ENCODE results near the gene ADAMTS9. TPM values are rescaled to one million over a fixed set of nuclear protein-coding genes. Genes with fewer than 3 reads are reported as not detected.

Gene ADAMTS9
- total RNA-seq, 4 donors from 2014 or later = 5.1 to 52.0 (median 9.5) TPM

GRCh38 chr3:64620020-64620419 is 67.8 kb downstream of the ADAMTS9 start:
- no peaks in the 10 kb centered on the region for H3K36me3 ChIP-seq

GRCh38 chr3:64619216-64619615 is 68.6 kb downstream of the ADAMTS9 start:
- Histone ChIP-seq H3K9me3 (no peaks in the 10 kb centered on the region), H3K36me3 (no peaks in the 10 kb centered on the region), H3K27me3 (no peaks in the 10 kb centered on the region), H3K4me1 (no peaks in the 10 kb centered on the region), H3K27ac (no peak overlapping the region), H3K4me3 (no peak overlapping the region)
- DNase-seq = no peak
- TF ChIP-seq POLR2A (IDR thresholded peaks at IDR 0.05) (no peak), CTCF (IDR thresholded peaks at IDR 0.05) (no peak)

More at GRCh38 chr3:64620020-64620419, 67.8 kb downstream of the ADAMTS9 start:
- Histone ChIP-seq H3K27ac (no peak overlapping the region), H3K4me3 (no peak overlapping the region), H3K4me1 (no peaks in the 10 kb centered on the region), H3K9me3 (no peaks in the 10 kb centered on the region), H3K27me3 (no peaks in the 10 kb centered on the region)
- DNase-seq = no peak
- no peak for TF ChIP-seq CTCF (IDR thresholded peaks at IDR 0.05)
- no peak for TF ChIP-seq POLR2A (IDR thresholded peaks at IDR 0.05)

GRCh38 chr3:64617610-64618009 is 70.2 kb downstream of the ADAMTS9 start:
- Histone ChIP-seq H3K4me3 (no peak overlapping the region), H3K27me3 (no peaks in the 10 kb centered on the region), H3K4me1 (no peaks in the 10 kb centered on the region), H3K36me3 (no peaks in the 10 kb centered on the region), H3K27ac (no peak overlapping the region), H3K9me3 (no peaks in the 10 kb centered on the region)
- no peak for DNase-seq
- no peak for TF ChIP-seq CTCF (IDR thresholded peaks at IDR 0.05)
- no peak for TF ChIP-seq POLR2A (IDR thresholded peaks at IDR 0.05)

- H3K4me3 ChIP-seq = no peak overlapping the region
- H3K36me3 ChIP-seq = no peaks in the 10 kb centered on the region
- DNase-seq = no peak
- no peak overlapping the region for H3K27ac ChIP-seq
- H3K27me3 ChIP-seq = no peaks in the 10 kb centered on the region
- TF ChIP-seq POLR2A (IDR thresholded peaks at IDR 0.05) (no peak), CTCF (IDR thresholded peaks at IDR 0.05) (no peak)
- H3K4me1 ChIP-seq = no peaks in the 10 kb centered on the region
- no peaks in the 10 kb centered on the region for H3K9me3 ChIP-seq
Observed at GRCh38 chr3:64616953-64617352, 70.8 kb downstream of the ADAMTS9 start.

- no peaks in the 10 kb centered on the region for H3K4me1 ChIP-seq
- H3K4me3 ChIP-seq = no peak overlapping the region
- no peaks in the 10 kb centered on the region for H3K27me3 ChIP-seq
- no peak for DNase-seq
- no peaks in the 10 kb centered on the region for H3K36me3 ChIP-seq
- peak overlapping the region in 3 of 4 donors; percentile 0 to 70 (median 26) for H3K27ac ChIP-seq
- no peaks in the 10 kb centered on the region for H3K9me3 ChIP-seq
- TF ChIP-seq POLR2A (IDR thresholded peaks at IDR 0.05) = no peak
- TF ChIP-seq CTCF (IDR thresholded peaks at IDR 0.05) = no peak
Observed at GRCh38 chr3:64612916-64613526, 74.8 kb downstream of the ADAMTS9 start.
